ENCODE results near the gene OPHN1. TPM values are rescaled to one million over a fixed set of nuclear protein-coding genes. Genes with fewer than 3 reads are reported as not detected.

The OPHN1 gene
- total RNA-seq, 1 donor from 2014 or later, result 1.6 TPM

DNA sequence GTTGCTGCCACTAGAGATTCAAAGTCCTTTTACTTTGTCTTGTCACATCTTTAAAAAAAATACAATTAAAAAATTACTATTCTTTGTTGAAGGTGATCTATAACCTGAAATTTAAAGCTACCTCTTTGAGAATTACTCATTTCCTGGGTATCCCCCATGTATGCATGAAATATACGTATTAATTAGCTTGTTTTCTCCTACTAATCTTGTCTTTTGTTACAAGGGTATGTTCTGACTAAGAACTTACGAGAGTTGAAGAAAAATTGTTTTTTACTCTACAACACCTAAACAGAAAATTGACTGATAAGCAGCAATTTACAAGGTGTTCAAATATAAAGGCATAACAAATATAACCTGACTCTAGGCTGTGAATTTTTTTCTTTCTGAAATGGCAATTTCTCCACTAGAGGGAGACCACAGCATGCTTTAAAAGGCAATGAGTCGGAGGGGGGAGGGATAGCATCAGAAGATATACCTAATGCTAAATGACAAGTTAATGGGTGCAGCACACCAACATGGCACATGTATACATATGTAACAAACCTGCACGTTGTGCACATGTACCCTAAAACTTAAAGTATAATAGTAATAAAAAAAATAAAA, 249.6 kb downstream of the OPHN1 start:
- ATAC-seq (peak; percentile 66), DNase-seq (ENCODE audit: low spot score) (no peak)

DNA sequence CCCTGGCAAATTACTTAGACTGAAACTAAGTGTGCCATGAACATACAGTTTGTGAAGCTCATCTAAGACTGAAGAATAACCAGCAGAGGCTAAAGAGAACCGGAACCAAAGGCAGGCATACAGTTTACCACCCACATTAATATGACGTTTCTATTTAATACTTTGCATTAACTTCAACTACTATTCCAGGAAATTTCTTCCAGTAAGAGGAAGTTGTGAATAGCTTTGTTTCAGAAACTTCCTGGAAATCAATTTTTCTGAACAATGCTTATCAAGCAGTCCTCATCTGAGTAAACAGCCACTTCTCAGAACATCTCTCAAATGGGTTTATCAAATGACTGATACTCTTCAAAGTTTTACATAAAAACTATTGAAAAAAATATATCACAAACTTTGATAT, 252.7 kb downstream of the OPHN1 start:
- DNase-seq (ENCODE audit: low spot score) (no peak), ATAC-seq (no peak)

- ATAC-seq, result no peak
These were observed 253.9 kb downstream of the OPHN1 start for GRCh38 chrX:68179355-68179754.

GRCh38 chrX:68177542-68177941, 255.8 kb downstream of the OPHN1 start:
- ATAC-seq, result no peak
- DNase-seq (ENCODE audit: low spot score), result no peak

More at GRCh38 chrX:68179355-68179754, 253.9 kb downstream of the OPHN1 start:
- DNase-seq (ENCODE audit: low spot score), result no peak

- DNase-seq (ENCODE audit: low spot score) (no peak), ATAC-seq (no peak)
These were observed 257.7 kb downstream of the OPHN1 start for GRCh38 chrX:68175562-68175961.

GRCh38 chrX:68163441-68163840, 269.9 kb downstream of the OPHN1 start:
- DNase-seq (ENCODE audit: low spot score) (no peak), ATAC-seq (no peak)

DNA sequence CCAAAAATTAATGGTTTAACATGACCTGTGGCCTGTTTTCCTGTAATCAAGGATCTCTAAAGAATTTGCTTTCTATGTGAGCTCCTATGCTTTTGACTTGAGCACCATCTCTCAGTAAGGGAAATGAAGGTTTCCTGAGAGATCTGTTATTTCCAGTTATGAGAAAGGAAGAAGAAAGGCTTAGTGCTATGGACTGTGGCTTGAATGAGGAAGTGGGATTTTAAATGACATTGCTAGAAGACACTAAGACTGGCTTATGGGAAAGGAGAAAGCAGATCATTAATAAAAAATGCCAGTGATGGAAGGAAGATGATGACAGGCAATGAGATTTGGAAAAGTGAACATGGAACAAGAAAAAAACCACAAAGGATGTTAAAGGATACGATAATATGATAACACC, 285.4 kb downstream of the OPHN1 start:
- no peak for DNase-seq (ENCODE audit: low spot score)
- no peak for ATAC-seq

GRCh38 chrX:68146054-68146453, 287.2 kb downstream of the OPHN1 start:
- ATAC-seq (peak; percentile 85), DNase-seq (ENCODE audit: low spot score) (no peak)

DNA sequence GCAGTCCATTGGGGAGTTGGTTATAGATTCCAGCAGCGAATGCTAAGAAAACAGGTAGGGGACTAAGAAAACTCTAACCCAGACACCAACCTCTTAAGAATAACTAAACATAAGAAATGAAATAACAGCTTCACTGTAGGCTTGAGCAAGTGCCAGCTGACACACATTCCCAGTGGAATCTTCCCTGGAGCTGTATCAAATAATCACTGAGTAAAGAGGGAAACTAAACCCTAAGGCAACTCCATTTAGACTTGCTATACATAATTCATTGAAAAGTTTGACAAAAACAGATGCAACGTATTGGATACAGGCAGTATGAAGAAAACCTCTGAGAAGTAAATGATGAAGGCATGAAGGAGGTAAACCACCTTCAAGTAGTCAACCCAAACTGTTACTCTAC, 293.5 kb downstream of the OPHN1 start:
- ATAC-seq (no peak), DNase-seq (ENCODE audit: low spot score) (no peak)

DNA sequence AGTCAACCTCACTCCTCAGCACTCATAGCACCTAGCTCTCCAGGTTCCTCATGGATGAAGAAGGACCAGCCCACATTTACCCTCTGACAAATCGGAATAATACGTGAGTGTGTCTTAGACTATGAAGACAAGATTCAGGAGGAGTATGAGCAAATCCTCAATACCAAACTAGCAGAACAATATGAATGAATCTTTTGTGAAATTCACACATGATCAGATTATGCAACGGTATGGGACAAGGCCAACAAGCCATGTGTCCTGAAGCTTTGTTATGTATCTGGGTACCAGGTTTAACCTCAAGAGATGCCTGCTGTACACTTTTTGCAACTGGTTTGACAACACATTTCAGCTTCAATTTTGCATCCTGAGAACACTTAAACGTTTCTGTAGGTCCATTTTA, 300.1 kb downstream of the OPHN1 start:
- ATAC-seq (no peak), DNase-seq (ENCODE audit: low spot score) (no peak)

DNA sequence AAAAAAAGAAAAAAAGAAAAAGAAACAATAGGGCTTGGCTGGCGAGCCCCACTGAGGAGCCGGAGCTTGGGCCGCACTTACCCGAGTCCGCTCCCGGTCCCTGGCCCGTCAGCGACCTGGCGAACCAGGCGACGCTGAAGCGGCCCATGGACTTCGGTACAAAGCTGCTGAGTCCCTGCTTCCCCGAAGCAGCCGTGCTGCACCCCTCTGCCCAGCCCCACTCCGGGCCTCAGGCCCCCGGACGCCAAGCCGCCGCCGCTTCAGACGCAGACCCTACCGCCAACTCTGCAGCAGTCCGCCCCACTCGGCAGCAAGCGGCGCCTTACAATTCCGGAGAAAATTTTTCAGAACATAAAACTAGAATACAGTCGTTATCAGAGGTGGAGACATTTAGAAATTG, 300.5 kb downstream of the OPHN1 start:
- ATAC-seq, result no peak
- no peak for DNase-seq (ENCODE audit: low spot score)

GRCh38 chrX:68121835-68122234, 311.5 kb downstream of the OPHN1 start:
- ATAC-seq, result no peak
- no peak for DNase-seq (ENCODE audit: low spot score)

DNA sequence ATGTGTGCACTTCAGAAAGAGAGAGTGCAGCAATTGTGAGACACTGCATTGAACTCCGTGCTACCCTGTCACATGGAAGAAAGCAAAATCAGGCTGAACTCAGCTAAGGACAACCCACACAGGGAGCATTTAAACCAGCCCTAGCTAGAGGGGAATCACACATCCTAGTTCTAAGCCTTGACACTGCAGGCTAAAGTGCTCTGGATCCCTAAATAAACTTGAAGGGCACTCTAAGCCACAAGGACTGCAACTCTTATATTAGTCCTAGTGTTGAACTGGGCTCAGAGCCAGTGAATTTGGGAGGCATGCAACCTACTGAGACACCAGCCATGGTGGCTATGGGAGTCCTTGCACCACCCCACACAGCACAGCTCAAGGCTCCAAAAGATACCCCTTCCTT, 311.9 kb downstream of the OPHN1 start:
- ATAC-seq, result no peak

DNA sequence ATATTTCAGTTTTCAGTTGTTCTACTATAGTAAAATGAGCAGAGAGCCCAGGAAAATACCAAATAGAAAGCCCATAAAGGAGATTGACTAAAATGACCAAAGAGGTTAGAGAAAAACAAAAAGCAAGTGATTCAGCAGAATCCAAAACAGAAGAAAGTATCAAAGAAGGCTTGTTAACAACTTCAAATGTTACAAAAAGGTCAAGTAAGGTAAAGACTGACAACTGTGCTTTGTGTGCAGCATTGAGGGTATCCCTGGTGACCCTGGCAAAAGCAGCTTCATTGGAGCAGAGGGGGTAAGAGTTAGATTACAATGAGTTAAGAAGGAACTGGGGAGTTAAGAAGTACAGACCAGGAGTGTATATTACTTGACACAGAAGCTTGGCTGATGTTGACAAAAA, 317.9 kb downstream of the OPHN1 start:
- ATAC-seq, result no peak
- DNase-seq (ENCODE audit: low spot score), result no peak

More for the DNA sequence above, 311.9 kb downstream of the OPHN1 start:
- DNase-seq (ENCODE audit: low spot score), result no peak

GRCh38 chrX:68114573-68115129, 318.6 kb downstream of the OPHN1 start:
- DNase-seq (ENCODE audit: low spot score) (no peak), ATAC-seq (no peak)

DNA sequence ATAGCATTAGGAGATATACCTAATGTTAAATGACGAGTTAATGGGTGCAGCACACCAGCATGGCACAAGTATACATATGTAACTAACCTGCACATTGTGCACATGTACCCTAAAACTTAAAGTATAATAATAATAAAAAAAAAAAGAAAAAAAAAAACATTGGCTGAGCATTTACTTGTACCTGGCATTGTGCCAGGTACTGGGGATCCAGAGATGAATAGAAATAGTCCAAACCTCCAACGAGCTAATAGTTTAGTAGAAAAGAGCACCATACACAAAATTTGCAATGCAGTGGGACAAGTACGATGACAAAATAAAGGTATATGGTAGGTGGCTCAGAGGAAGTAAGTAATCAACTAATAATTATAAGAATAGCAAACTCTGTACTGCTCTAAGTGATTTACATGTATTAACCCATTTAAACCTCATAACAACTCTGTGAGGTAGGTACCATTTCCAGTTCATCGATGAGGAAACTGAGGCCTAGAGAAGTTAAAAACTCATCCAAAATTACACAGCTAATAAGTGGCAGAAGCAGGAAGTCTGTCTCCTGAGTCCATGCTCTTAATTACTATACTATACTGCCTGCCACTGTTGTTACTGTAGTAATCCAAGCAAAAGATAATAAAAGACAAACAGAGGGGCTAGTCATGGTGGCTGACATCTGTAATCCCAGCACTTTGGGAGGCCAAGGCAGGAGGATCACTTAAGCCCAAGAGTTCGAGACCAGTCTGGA, 319.3 kb downstream of the OPHN1 start:
- ATAC-seq (no peak), DNase-seq (ENCODE audit: low spot score) (no peak)

DNA sequence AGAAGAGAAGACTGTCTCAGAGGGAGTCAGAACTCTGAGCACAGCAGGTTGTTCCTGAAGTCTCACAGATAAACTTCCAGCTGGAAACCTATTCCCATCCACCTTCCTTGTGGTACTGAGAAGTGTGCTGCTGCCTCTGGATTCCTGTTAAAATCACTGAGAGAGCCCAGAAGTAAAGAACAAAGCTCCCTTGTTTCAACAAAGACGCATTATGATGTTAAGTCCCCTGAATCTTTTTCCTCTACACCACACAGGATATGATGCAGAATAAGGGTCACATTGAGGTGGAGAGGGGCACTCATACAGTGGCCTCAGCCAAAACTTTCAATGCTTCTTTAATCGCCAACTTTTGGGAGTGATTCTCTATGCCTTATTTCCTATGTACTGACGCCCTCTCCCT, 321.0 kb downstream of the OPHN1 start:
- ATAC-seq, result no peak

GRCh38 chrX:68109162-68109561, 324.1 kb downstream of the OPHN1 start:
- no peak for ATAC-seq

More for the DNA sequence above, 321.0 kb downstream of the OPHN1 start:
- DNase-seq (ENCODE audit: low spot score), result no peak

GRCh38 chrX:68098431-68098830, 334.9 kb downstream of the OPHN1 start:
- DNase-seq (ENCODE audit: low spot score), result no peak
- ATAC-seq, result no peak

More at GRCh38 chrX:68109162-68109561, 324.1 kb downstream of the OPHN1 start:
- no peak for DNase-seq (ENCODE audit: low spot score)

DNA sequence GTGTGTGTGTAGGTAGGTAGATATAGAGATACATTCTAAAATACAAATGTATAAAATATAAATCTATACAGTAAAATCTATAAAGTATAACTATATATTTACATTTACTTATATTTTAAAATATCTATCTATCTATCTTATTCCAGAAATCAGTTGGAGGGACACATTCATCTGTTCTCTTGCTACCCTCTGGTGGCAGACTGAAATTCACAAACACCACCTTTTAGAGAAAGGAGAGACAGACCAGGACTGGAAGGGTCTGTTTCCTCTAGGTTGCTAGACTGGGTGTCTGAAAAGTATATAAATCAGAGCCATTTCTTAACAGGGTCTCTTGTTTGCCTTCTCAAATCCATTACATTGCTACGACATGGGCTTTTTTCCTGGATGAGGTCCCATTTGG, 343.0 kb downstream of the OPHN1 start:
- no peak for DNase-seq (ENCODE audit: low spot score)
- ATAC-seq, result no peak

DNA sequence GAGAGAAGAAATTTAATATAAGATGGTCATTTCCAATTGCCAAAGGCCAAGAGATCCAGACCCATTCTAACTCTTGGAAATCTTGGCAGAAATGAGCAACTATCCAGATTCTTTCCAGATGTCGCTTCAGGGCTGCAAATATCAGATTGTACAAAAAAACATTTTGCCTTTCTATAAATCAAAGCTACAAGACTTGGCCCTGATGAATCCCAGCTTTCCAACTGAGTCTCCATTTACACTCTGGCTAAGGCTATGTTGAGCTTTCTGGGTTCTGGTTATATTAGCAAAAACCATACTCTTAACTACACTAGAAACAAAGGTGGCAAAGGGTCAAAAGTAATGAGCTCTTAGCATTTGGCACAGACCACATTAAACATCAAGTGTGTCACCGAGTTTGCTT, 345.8 kb downstream of the OPHN1 start:
- no peak for DNase-seq (ENCODE audit: low spot score)
- ATAC-seq, result no peak

DNA sequence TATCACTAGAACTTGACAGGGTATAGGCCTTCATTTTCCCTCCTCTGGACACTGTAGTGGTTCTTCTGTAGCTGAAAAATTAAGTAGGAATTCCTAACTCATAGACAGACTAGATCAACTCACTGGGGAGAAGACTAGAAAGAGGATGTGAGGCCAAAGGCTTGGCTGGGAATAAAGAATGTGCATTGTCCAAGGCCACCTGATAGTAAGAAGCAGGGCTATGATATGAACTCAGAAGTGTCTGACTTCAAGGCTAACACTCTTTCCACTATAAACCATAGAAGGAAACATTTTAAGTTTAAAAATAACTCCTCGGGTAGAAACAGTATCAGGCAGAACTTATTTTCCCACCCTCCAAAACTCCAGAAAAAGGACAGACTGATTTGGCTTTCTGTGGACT, 346.6 kb downstream of the OPHN1 start:
- ATAC-seq, result no peak
- no peak for DNase-seq (ENCODE audit: low spot score)

Data from left lobe of liver (tissue), 2 donors.